IMR-90 (cell line): Measurements from ENCODE around the gene RFXANK. TPM values are rescaled to one million over a fixed set of nuclear protein-coding genes. Genes with fewer than 3 reads are reported as not detected.

Experiments used
- ATAC-seq: fragments of 200-7000 bp; cut with Tn5 transposase; 2 replicates; pipeline ENCODE4 v1.9.1; 2020; ENCODE audit warnings: low read depth, mild to moderate bottlenecking, moderate library complexity
- BruUV-seq: library from RNA; stranded (reverse); fragments of 400-500 nt; replicated peaks from 2 replicates; lab custom pipeline; 2021; lab: Mats Ljungman, UMichigan
- CTCF ChIA-PET: fragments of 300-600 bp; formaldehyde crosslinking; extraction: SDS; loops from one replicate; lab custom pipeline; 2021; ENCODE audit warnings: antibody characterized with exemption; lab: Yijun Ruan, JAX
- POLR2A ChIA-PET: fragments of 300-600 bp; sonication (Branson Sonifier 250); formaldehyde crosslinking; loops from one replicate; lab custom pipeline; 2022; ENCODE audit warnings: antibody characterized with exemption; ENCODE audit not compliant: unreplicated experiment; lab: Charles Lee
- DNase-seq: peaks from one replicate; pipeline ENCODE4 v3.0.0; 2013
- H2AFZ ChIP-seq: replicated peaks from 2 replicates; pipeline ENCODE3; 2013; ENCODE audit warnings: low read length, mild to moderate bottlenecking; ENCODE audit not compliant: poor library complexity
- H2AK5ac ChIP-seq: 2 replicates; pipeline ENCODE4 v1.6.1; 2013; ENCODE audit warnings: low read depth, low read length, inconsistent platforms
- H2AK9ac ChIP-seq: replicated peaks from 2 replicates; pipeline ENCODE3; 2013; ENCODE audit warnings: mild to moderate bottlenecking, low read depth, low read length, moderate library complexity; ENCODE audit not compliant: poor library complexity
- H2BK120ac ChIP-seq: 2 replicates; pipeline ENCODE4 v1.6.1; 2013; ENCODE audit warnings: low read depth, low read length, inconsistent platforms
- H2BK15ac ChIP-seq: 3 replicates; pipeline ENCODE4 v1.6.1; 2013; ENCODE audit warnings: low read depth, low read length, inconsistent platforms
- H2BK20ac ChIP-seq: 2 replicates; pipeline ENCODE4 v1.6.1; 2013; ENCODE audit warnings: low read depth, mild to moderate bottlenecking, inconsistent platforms, low read length, moderate library complexity
- H2BK5ac ChIP-seq: 2 replicates; pipeline ENCODE4 v1.6.1; 2013; ENCODE audit warnings: mild to moderate bottlenecking, low read depth, low read length, inconsistent platforms; ENCODE audit not compliant: poor library complexity, severe bottlenecking
- H3K14ac ChIP-seq: replicated peaks from 2 replicates; pipeline ENCODE4 v1.6.1; 2013; ENCODE audit warnings: low read depth, low read length, inconsistent platforms
- H3K18ac ChIP-seq: 2 replicates; pipeline ENCODE4 v1.6.1; 2013; ENCODE audit warnings: low read depth, low read length, control low read depth
- H3K23ac ChIP-seq: 2 replicates; pipeline ENCODE4 v1.6.1; 2013; ENCODE audit warnings: low read depth, low read length, inconsistent platforms
- H3K27ac ChIP-seq: 2 replicates; pipeline ENCODE4 v1.5.1; 2013; ENCODE audit warnings: mild to moderate bottlenecking, control low read depth, low read length; ENCODE audit not compliant: insufficient read depth
- H3K27me3 ChIP-seq: 2 replicates; pipeline ENCODE4 v1.6.1; 2013; ENCODE audit warnings: low read length; ENCODE audit not compliant: control insufficient read depth, insufficient read depth
- H3K36me3 ChIP-seq: 2 replicates; pipeline ENCODE4 v1.6.1; 2013; ENCODE audit warnings: low read length, mixed read lengths; ENCODE audit not compliant: control insufficient read depth, insufficient read depth
- H3K4ac ChIP-seq: 2 replicates; pipeline ENCODE4 v1.6.1; 2013; ENCODE audit warnings: low read depth, low read length, inconsistent platforms
- H3K4me1 ChIP-seq: 2 replicates; pipeline ENCODE4 v1.6.1; 2013; ENCODE audit warnings: low read length, mixed read lengths; ENCODE audit not compliant: control insufficient read depth, insufficient read depth
- H3K4me2 ChIP-seq: 2 replicates; pipeline ENCODE4 v1.6.1; 2013; ENCODE audit warnings: low read depth, mild to moderate bottlenecking, control low read depth, low read length, moderate library complexity
- H3K4me3 ChIP-seq: 2 replicates; pipeline ENCODE4 v1.5.1; 2013; ENCODE audit warnings: low read depth, mild to moderate bottlenecking, control low read depth, low read length, moderate library complexity; ENCODE audit not compliant: insufficient read depth
- H3K56ac ChIP-seq: 2 replicates; pipeline ENCODE4 v1.6.1; 2013; ENCODE audit warnings: low read length, inconsistent platforms; ENCODE audit not compliant: insufficient read depth; ENCODE audit errors: extremely low read depth
- H3K79me1 ChIP-seq, 2 experiments: 2 replicates each; pipeline ENCODE4 v1.6.1; 2013; ENCODE audit warnings: low read length in 2 of 2, inconsistent platforms in 1 of 2, low read depth in 1 of 2
- H3K9ac ChIP-seq: 2 replicates; pipeline ENCODE4 v1.6.1; 2013; ENCODE audit warnings: low read depth, low read length, control low read depth
- H3K9me1 ChIP-seq: 2 replicates; pipeline ENCODE4 v1.6.1; 2013; ENCODE audit warnings: low read length, inconsistent platforms; ENCODE audit not compliant: insufficient read depth
- H3K9me3 ChIP-seq: 2 replicates; pipeline ENCODE4 v1.6.1; 2013; ENCODE audit warnings: low read length; ENCODE audit not compliant: control insufficient read depth, insufficient read depth
- H4K20me1 ChIP-seq: 2 replicates; pipeline ENCODE4 v1.6.1; 2013; ENCODE audit warnings: low read length, inconsistent platforms; ENCODE audit not compliant: insufficient read depth
- H4K5ac ChIP-seq: 2 replicates; pipeline ENCODE4 v1.6.1; 2013; ENCODE audit warnings: mild to moderate bottlenecking, low read depth, low read length, control low read depth
- H4K8ac ChIP-seq, 2 experiments: 2 replicates each; pipeline ENCODE4 v1.6.1; 2013; ENCODE audit warnings: low read depth in 2 of 2, low read length in 2 of 2, control low read depth in 1 of 2, inconsistent platforms in 1 of 2
- H4K91ac ChIP-seq: 2 replicates; pipeline ENCODE4 v1.6.1; 2013; ENCODE audit warnings: low read depth, low read length, inconsistent platforms; ENCODE audit not compliant: insufficient read depth
- NFE2L2 ChIP-seq: fragments of 150-350 bp; IDR thresholded peaks from 2 replicates; pipeline ENCODE4 v1.6.1; 2016; ENCODE audit warnings: low read depth, mild to moderate bottlenecking, low read length
- WGBS, 2 experiments: methylation state at CpG; one replicate each; pipeline versions ENCODE4 v1.1.5 to v1.1.7; 2013; ENCODE audit warnings: missing lambda C conversion rate in 2 of 2; ENCODE audit not compliant: insufficient read length in 1 of 2; ENCODE audit errors: extremely low coverage in 2 of 2; 5-methylcytosine and 5-hydroxymethylcytosine counted together
- dilution Hi-C: fragments of 300-500 bp; cut with HindIII; formaldehyde crosslinking; loops from one replicate; pipeline ENCODE4 v1.14.3; 2018; ENCODE audit warnings: low sequenced_read_pairs; ENCODE audit not compliant: unreplicated experiment
- in situ Hi-C: fragments of 300-500 bp; cut with MboI; formaldehyde crosslinking; loops from 3 replicates; pipeline ENCODE4 v1.14.3; 2019; ENCODE audit warnings: low sequenced_read_pairs, inconsistent platforms, mixed read lengths
- intact Hi-C: fragments of 100-400 bp; cut with micrococcal nuclease; formaldehyde crosslinking; loops from 2 replicates; pipeline ENCODE4 v1.10.0; 2022
- polyA plus RNA-seq, 3 experiments: library from polyadenylated mRNA; depleted of rRNA; stranded (reverse); fragments of >200 nt; gene quantifications; 2 replicates each; pipeline ENCODE4 v1.2.3, GENCODE V29; 2012; ENCODE audit warnings: low replicate concordance in 1 of 3
- total RNA-seq: library from RNA; depleted of rRNA; stranded (reverse); fragments of >200 nt; gene quantifications from 2 replicates; pipeline ENCODE4 v1.2.3, GENCODE V29; 2012

Gene RFXANK
- total and polyA plus RNA-seq, 2 of the 4 experiments (the other 2 are of a cell fraction): 68.3 to 97.8 TPM

DNA sequence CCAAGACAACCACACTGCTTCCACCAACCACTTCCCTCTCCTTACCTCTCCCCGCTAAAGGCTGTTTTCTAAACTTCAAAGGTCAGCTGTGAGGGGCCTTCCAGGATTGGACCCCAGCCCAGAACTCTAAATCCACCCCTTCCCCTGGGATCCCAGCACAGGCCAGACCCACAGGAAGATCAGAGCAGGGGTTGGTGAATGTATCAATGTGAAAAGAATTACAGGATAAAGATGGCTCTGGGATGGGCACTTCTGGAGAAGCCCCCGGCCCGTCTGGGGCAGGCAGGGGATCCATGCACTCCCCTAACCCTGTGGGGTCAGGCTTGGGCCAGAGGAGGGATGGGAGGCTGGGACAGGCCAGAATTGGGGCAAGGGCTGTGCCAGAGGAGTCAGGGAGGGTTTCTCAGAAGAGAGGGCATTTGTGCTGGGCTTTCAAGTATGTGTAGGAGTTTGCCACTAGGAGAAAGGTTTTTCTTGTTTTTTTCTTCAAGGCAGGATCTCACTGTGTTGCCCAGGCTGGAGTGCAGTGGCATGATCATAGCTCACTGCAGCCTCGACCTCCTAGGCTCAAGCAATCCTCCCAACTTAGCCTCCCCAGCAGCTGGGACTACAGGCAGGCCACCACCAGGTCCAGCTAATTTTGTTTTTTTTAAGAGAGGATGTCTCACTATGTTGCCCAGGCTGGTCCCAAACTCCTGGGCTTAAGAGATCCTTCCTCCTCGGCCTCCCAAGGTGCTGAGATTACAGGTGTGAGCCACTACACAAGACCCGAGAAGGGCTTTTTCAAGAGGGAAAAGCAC lies 21.0 kb upstream of the RFXANK start:
- Histone ChIP-seq H3K23ac (peak overlapping the region; percentile 76), H3K27me3 (no peaks in the 10 kb centered on the region), H3K4me1 (peaks cover 24% of the 10 kb centered on the region), H2BK15ac (peak overlapping the region; percentile 53; the same call in 2 of the 3 replicates), H2BK120ac (peak overlapping the region; percentile 95), H3K56ac (no peak overlapping the region; the same call in none of the 2 replicates), H2BK5ac (no peak overlapping the region), H3K9me1 (peaks cover 11% of the 10 kb centered on the region), H3K79me1 (no peaks in the 10 kb centered on the region), H2AK9ac (peak overlapping the region; percentile 96), H3K9me3 (no peaks in the 10 kb centered on the region), H2AFZ (peak overlapping the region; percentile 39), H4K91ac (peak overlapping the region; percentile 99), H3K4me2 (no peak overlapping the region; the same call in 1 of the 2 replicates), H2AK5ac (peak overlapping the region; percentile 98), H3K36me3 (no peaks in the 10 kb centered on the region), H3K4ac (peak overlapping the region; percentile 98), H3K27ac (peak overlapping the region; percentile 80; the same call in 1 of the 2 replicates), H4K5ac (peak overlapping the region; percentile 66), H3K14ac (peak overlapping the region; percentile 94), H3K4me3 (no peak overlapping the region), H3K9ac (peak overlapping the region; percentile 68; the same call in 1 of the 2 replicates), H2BK20ac (peak overlapping the region; percentile 95), H3K18ac (peak overlapping the region; percentile 91), H4K20me1 (no peaks in the 10 kb centered on the region), H4K8ac (peak overlapping the region; percentile 87 to 92; a peak in 3 of 4 replicates)
- TF ChIP-seq NFE2L2: no peak
- 71% methylated on average over 4 of the region's 6 CpGs; no CpG with 5 or more reads in 1 of the 2 experiments for WGBS, 2 experiments
- ATAC-seq (no peak), DNase-seq (no peak)
- ChIA-PET CTCF (no interaction called here), POLR2A (no interaction called here)
- intact Hi-C loops: loop anchor here (10.0 kb wide), 1 partner anchor 106 kb away; the partner anchor contains the start of gene SLC25A42
- dilution Hi-C loops: no loop called here
- in situ Hi-C loops: no loop called here
- no TSS peak for BruUV-seq
